Right lobe of liver (tissue), 6 donors: ENCODE data around the gene EVI5. TPM values are rescaled to one million over a fixed set of nuclear protein-coding genes. Genes with fewer than 3 reads are reported as not detected.

Experiments used
- ATAC-seq, 4 donors: fragments of 200-7000 bp; cut with Tn5 transposase; one replicate each; pipeline ENCODE4 v1.9.1; 2020; ENCODE audit warnings: mild to moderate bottlenecking in 4 of 4, moderate library complexity in 4 of 4
- DNase-seq, 3 donors: peaks; one replicate each; pipeline ENCODE4 v3.0.0-alpha.2; 2020
- H3K27ac ChIP-seq, 3 donors: fragments of 200-600 bp; one replicate each; pipeline ENCODE4 v1.8.0; 2022
- H3K27me3 ChIP-seq, 2 donors: fragments of 200-600 bp; one replicate each; pipeline ENCODE4 v1.8.0; 2022
- H3K36me3 ChIP-seq, 4 donors: fragments of 200-600 bp; sonication (generic) in 1 of 4; one replicate each; pipeline versions ENCODE4 v1.5.1 to v1.8.0; 2017 to 2022; ENCODE audit warnings: control low read depth in 1 of 4
- H3K4me1 ChIP-seq, 4 donors: fragments of 200-600 bp; sonication (generic) in 1 of 4; one replicate each; pipeline versions ENCODE4 v1.5.1 to v1.8.0; 2017 to 2022; ENCODE audit warnings: control low read depth in 1 of 4
- H3K4me3 ChIP-seq, 3 donors: fragments of 200-600 bp; one replicate each; pipeline ENCODE4 v1.8.0; 2022
- H3K9me3 ChIP-seq, 4 donors: fragments of 200-600 bp; sonication (generic) in 1 of 4; one replicate each; pipeline versions ENCODE4 v1.5.1 to v1.8.0; 2017 to 2022; ENCODE audit warnings: control low read depth in 1 of 4
- POLR2A ChIP-seq: fragments of 450-650 bp; IDR thresholded peaks from one replicate; pipeline ENCODE4 v1.6.1; 2017; ENCODE audit warnings: antibody characterized with exemption, mild to moderate bottlenecking
- WGBS: methylation state at CpG from one replicate; pipeline ENCODE4 v1.1.6; 2018; ENCODE audit warnings: low coverage, low lambda C conversion rate; ENCODE audit not compliant: insufficient coverage; ENCODE audit errors: missing lambda C conversion rate; 5-methylcytosine and 5-hydroxymethylcytosine counted together
- intact Hi-C, 2 donors: fragments of 100-400 bp; cut with DNase I; formaldehyde crosslinking; loops; one replicate each; pipeline versions ENCODE4 v1.11.2 to v1.14.1; 2022
- total RNA-seq, 6 experiments: library from RNA; depleted of rRNA in 2 of 6; stranded (reverse); fragments of >200 nt in 2 of 6; fragmentation: NEBNext Ultra II Directional in 3 of 6; extraction: Animal tissue kit (Norgen Biotek cat#: 25700) in 3 of 6; gene quantifications; one replicate each; pipeline versions ENCODE4 v1.1.0 to v1.2.4, GENCODE V29; 2016 to 2023
- TF ChIP-seq, protein P1 (sequence below), 4 donors: fragments of 200-600 bp in 3 of 4; fragments of 450-650 bp in 1 of 4; IDR thresholded peaks; one replicate each; pipeline versions ENCODE4 v1.5.1 to v1.8.0; 2016 to 2022; ENCODE audit warnings: antibody characterized with exemption in 4 of 4, mild to moderate bottlenecking in 2 of 4
- donor health status: DM: no; HTN: yes; CAD: no.
- donor health status: DM: no; HTN: no; CAD: no.
- donor health status: DM: no; HTN: no; CAD: no.
- donor health status: DM: no; HTN: yes; CAD: no.
- donor health status: DM: no; HTN: yes; CAD: no.

EVI5 gene
- total RNA-seq, 6 experiments from 2014 or later: 12.8 to 27.7 (median 19.0) TPM

DNA sequence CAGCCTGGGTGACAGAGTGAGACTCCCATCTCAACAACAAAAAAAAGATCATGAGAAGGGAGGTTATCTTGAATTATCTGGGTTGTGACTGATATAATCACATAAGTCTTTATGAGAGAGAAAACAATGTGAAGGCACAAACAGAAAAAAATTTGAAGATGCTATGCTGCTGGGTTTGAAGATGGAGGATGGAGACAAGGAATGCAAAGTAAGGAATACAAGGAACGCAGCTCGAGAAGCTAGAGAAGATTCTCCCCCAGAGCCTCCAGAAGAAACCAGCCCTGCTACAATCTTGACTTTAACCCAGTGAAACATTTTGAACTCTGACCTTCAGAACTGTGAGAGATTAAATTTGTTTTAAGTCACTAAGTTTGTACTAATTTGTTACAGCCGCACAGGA, 15.1 kb downstream of the EVI5 start:
- Histone ChIP-seq H3K36me3 (no peaks in the 10 kb centered on the region), H3K4me1 (no peaks in the 10 kb centered on the region), H3K27me3 (no peaks in the 10 kb centered on the region), H3K9me3 (no peaks in the 10 kb centered on the region), H3K4me3 (no peak overlapping the region), H3K27ac (no peak overlapping the region)
- 96% methylated on average over 3 of the region's 3 CpGs for WGBS
- ATAC-seq (no peak), DNase-seq (no peak)
- intact Hi-C loops: no loop called here
- TF ChIP-seq POLR2A: no peak
- TF ChIP-seq, protein P1, sequence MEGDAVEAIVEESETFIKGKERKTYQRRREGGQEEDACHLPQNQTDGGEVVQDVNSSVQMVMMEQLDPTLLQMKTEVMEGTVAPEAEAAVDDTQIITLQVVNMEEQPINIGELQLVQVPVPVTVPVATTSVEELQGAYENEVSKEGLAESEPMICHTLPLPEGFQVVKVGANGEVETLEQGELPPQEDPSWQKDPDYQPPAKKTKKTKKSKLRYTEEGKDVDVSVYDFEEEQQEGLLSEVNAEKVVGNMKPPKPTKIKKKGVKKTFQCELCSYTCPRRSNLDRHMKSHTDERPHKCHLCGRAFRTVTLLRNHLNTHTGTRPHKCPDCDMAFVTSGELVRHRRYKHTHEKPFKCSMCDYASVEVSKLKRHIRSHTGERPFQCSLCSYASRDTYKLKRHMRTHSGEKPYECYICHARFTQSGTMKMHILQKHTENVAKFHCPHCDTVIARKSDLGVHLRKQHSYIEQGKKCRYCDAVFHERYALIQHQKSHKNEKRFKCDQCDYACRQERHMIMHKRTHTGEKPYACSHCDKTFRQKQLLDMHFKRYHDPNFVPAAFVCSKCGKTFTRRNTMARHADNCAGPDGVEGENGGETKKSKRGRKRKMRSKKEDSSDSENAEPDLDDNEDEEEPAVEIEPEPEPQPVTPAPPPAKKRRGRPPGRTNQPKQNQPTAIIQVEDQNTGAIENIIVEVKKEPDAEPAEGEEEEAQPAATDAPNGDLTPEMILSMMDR (IDR thresholded peaks at IDR 0.05): no peak

DNA sequence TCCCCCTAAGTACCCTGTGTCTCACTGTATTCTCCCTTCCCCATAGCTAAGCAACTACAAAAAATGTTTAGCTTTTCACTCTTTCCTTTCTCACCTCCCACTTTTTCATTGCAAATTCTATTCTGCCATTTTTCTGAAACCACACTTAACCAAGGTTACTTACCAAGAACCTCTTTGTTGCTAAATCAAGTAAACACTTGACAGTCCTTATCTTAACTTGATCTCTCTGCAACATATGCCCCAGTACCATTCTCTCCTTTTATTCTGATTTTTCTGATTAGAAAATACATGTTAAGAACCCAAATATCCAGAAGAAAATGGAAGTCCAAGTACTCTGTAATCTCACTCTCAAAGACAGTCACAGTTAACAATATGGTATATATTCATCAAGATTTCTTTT, 16.0 kb downstream of the EVI5 start:
- no peaks in the 10 kb centered on the region for H3K27me3 ChIP-seq
- no peaks in the 10 kb centered on the region for H3K9me3 ChIP-seq
- no peak overlapping the region for H3K27ac ChIP-seq
- TF ChIP-seq, protein P1 (IDR thresholded peaks at IDR 0.05): no peak
- no peak for TF ChIP-seq POLR2A
- no peaks in the 10 kb centered on the region for H3K4me1 ChIP-seq
- no peak for ATAC-seq
- DNase-seq: no peak
- intact Hi-C loops: no loop called here
- no peak overlapping the region for H3K4me3 ChIP-seq
- H3K36me3 ChIP-seq: no peaks in the 10 kb centered on the region

GRCh38 chr1:92768296-92768695, 16.6 kb downstream of the EVI5 start:
- intact Hi-C loops: no loop called here
- no peaks in the 10 kb centered on the region for H3K27me3 ChIP-seq
- H3K9me3 ChIP-seq: no peaks in the 10 kb centered on the region
- no peaks in the 10 kb centered on the region for H3K4me1 ChIP-seq
- TF ChIP-seq, protein P1 (IDR thresholded peaks at IDR 0.05): no peak
- no peak for TF ChIP-seq POLR2A
- no peak overlapping the region for H3K4me3 ChIP-seq
- H3K36me3 ChIP-seq: no peaks in the 10 kb centered on the region
- DNase-seq (no peak), ATAC-seq (no peak)
- WGBS: 85% methylated on average over 2 of the region's 2 CpGs
- no peak overlapping the region for H3K27ac ChIP-seq

DNA sequence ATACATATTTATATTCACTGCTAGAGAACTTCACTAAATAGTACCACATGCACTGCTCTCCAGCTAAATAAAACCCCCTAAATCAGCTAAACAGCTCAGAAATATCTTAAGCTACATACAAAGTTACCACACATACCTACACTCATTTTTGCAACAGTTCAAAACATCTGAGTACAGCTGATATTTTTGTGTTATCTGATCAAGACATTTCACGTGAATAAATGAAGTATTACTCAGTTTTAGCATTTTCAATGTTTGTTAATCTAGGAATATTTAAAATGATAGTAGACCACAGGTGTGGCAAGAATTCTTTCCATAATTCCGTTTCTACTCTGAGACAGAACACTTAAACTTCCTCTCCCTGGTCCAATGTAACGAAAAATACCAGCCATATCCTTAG, 20.8 kb downstream of the EVI5 start:
- Histone ChIP-seq H3K9me3 (no peaks in the 10 kb centered on the region), H3K27ac (no peak overlapping the region), H3K36me3 (no peaks in the 10 kb centered on the region), H3K4me3 (no peak overlapping the region), H3K4me1 (no peaks in the 10 kb centered on the region), H3K27me3 (no peaks in the 10 kb centered on the region)
- WGBS: 64% methylated on average over 3 of the region's 3 CpGs
- no peak for ATAC-seq
- DNase-seq: no peak
- intact Hi-C loops: no loop called here
- TF ChIP-seq POLR2A: no peak
- TF ChIP-seq, protein P1 (IDR thresholded peaks at IDR 0.05): no peak

DNA sequence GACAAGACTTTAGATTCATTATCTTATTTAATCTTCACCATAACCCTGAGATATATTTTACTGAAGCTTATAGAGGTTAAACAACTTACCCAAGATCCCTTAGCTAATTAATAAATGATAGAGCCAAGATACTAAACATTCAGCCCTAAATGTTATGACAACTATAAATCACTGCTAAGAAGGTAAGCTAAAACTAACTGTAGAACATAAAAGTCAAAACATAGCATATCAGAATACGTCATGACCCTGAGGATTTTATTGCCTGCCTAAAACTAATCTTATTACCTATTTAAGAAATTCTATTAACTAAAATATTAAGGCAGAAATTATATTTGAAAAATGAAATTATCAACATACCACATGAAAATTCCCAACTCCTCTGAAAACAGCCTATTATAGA, 22.6 kb downstream of the EVI5 start:
- TF ChIP-seq POLR2A: no peak
- TF ChIP-seq, protein P1 (IDR thresholded peaks at IDR 0.05): no peak
- 75% methylated on average over 1 of the region's 1 CpG for WGBS
- Histone ChIP-seq H3K9me3 (no peaks in the 10 kb centered on the region), H3K36me3 (no peaks in the 10 kb centered on the region), H3K4me1 (no peaks in the 10 kb centered on the region), H3K27me3 (no peaks in the 10 kb centered on the region), H3K27ac (no peak overlapping the region), H3K4me3 (no peak overlapping the region)
- intact Hi-C loops: no loop called here
- ATAC-seq (no peak), DNase-seq (no peak)
